NCI-H748 (cell line): ENCODE data around the gene C5orf15.
"Not testable (repeated sequence)": the region's sequence is repeated elsewhere in the genome, so short reads cannot be mapped to it uniquely, and the experiment has no call there.

Experiments
- DNase-seq: peaks from one replicate; lab custom pipeline; 2025; ENCODE audit not compliant: unreplicated experiment; lab: John Stamatoyannopoulos, UW

Gene C5orf15

GRCh38 chr5:133994297-133994989, 26.0 kb upstream of the C5orf15 start:
- DNase-seq = no peak

- DNase-seq = no peak
These were observed 24.9 kb upstream of the C5orf15 start for GRCh38 chr5:133993185-133993936.

- DNase-seq = no peak
These were observed 24.2 kb upstream of the C5orf15 start for GRCh38 chr5:133992429-133993155.

- DNase-seq = no peak
These were observed 22.9 kb upstream of the C5orf15 start for GRCh38 chr5:133991171-133991910.

- no peak for DNase-seq
These were observed 22.0 kb upstream of the C5orf15 start for GRCh38 chr5:133990396-133990795.

- DNase-seq = no peak
These were observed 17.2 kb upstream of the C5orf15 start for GRCh38 chr5:133985540-133986180.

- no peak for DNase-seq
These were observed 15.2 kb upstream of the C5orf15 start for GRCh38 chr5:133983674-133984073.

- no peak for DNase-seq
These were observed 13.3 kb upstream of the C5orf15 start for GRCh38 chr5:133981714-133982113.

GRCh38 chr5:133980652-133981051, 12.2 kb upstream of the C5orf15 start:
- DNase-seq = no peak

GRCh38 chr5:133978943-133979342, 10.5 kb upstream of the C5orf15 start:
- DNase-seq = no peak

GRCh38 chr5:133977858-133978257, 9.4 kb upstream of the C5orf15 start:
- DNase-seq = no peak

- DNase-seq = no peak
These were observed 8.8 kb upstream of the C5orf15 start for GRCh38 chr5:133977161-133977787.

- DNase-seq = not testable (repeated sequence)
These were observed 7.1 kb upstream of the C5orf15 start for GRCh38 chr5:133975546-133975945.

GRCh38 chr5:133974142-133974541, 5.7 kb upstream of the C5orf15 start:
- DNase-seq = no peak

GRCh38 chr5:133970325-133970909, 2.0 kb upstream of the C5orf15 start:
- no peak for DNase-seq

- DNase-seq = no peak
These were observed 1.4 kb upstream of the C5orf15 start for GRCh38 chr5:133969654-133970324.

GRCh38 chr5:133967698-133968203, 674 bp downstream of the C5orf15 start:
- peak; percentile 31 for DNase-seq

- DNase-seq = no peak
These were observed 1.3 kb downstream of the C5orf15 start for GRCh38 chr5:133967124-133967523.

GRCh38 chr5:133966090-133966489, 2.3 kb downstream of the C5orf15 start:
- no peak for DNase-seq
